GM12875 (cell line): ENCODE measurements around the gene KANSL2.
"Not testable (repeated sequence)": the region's sequence is repeated elsewhere in the genome, so short reads cannot be mapped to it uniquely, and the experiment has no call there.

Experiments used
- H3K4me3 ChIP-seq: one replicate; pipeline ENCODE4 v1.5.1; 2011; ENCODE audit warnings: low read depth, low read length, control low read depth
- TF ChIP-seq, protein P1 (sequence below): IDR thresholded peaks from 2 replicates; pipeline ENCODE4 v1.5.1; 2011; ENCODE audit warnings: low read depth, mild to moderate bottlenecking, control low read depth, inconsistent platforms, low read length, moderate library complexity, borderline replicate concordance; ENCODE audit not compliant: insufficient read depth

The KANSL2 gene

DNA sequence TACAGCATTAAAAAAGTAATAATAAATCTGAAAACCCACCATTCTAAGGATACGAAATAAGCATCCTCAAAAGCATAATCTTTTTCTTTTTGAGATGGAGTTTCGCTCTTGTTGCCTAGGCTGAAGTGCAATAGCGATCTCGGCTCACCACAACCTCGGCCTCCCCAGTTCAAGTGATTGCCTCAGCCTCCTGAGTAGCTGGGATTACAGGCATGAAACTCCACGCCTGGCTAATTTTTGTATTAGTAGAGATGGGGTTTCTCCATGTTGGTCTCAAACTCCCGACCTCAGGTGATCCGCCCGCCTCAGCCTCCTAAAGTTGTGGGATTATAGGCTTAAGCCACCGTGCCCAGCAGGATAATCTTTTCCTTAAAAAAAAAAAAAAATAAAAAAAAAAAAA, 30.2 kb upstream of the KANSL2 start:
- H3K4me3 ChIP-seq: no peak overlapping the region
- TF ChIP-seq, protein P1, sequence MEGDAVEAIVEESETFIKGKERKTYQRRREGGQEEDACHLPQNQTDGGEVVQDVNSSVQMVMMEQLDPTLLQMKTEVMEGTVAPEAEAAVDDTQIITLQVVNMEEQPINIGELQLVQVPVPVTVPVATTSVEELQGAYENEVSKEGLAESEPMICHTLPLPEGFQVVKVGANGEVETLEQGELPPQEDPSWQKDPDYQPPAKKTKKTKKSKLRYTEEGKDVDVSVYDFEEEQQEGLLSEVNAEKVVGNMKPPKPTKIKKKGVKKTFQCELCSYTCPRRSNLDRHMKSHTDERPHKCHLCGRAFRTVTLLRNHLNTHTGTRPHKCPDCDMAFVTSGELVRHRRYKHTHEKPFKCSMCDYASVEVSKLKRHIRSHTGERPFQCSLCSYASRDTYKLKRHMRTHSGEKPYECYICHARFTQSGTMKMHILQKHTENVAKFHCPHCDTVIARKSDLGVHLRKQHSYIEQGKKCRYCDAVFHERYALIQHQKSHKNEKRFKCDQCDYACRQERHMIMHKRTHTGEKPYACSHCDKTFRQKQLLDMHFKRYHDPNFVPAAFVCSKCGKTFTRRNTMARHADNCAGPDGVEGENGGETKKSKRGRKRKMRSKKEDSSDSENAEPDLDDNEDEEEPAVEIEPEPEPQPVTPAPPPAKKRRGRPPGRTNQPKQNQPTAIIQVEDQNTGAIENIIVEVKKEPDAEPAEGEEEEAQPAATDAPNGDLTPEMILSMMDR: no peak

DNA sequence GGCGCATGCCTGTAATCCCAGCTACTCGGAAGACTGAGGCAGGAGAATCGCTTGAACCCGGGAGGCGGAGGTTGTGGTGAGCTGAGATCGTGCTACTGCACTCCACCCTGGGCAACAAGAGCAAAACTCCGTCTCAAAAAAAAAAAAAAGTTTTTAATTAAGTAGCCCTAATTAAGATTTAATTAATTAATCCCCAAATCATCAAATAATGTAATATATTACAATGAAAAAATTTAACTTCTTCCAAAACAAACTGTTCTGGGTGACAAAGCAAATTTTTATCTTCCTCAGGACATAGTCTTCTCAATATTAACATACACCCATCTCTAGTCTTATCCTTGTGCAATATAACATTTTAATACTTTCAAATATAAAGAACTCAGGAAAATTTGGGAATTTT, 16.8 kb upstream of the KANSL2 start:
- not testable (repeated sequence) for H3K4me3 ChIP-seq

DNA sequence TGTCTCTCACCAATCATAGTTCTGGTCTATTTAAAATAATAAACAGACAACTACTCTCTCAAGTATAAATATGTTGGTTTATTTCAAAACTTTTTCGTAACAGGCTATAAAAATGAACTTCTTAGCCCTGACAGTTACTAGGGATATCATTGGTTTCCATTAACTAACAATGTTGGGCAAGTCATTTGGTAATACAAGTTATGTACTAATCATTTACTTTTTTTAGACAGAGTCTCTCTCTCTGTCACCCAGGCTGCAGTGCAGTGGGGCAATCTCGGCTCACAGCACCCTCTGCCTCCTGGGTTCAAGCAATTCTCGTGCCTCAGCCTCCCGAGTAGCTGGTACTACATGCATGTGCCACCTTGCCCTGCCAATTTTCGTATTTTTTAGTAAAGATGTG, 14.6 kb upstream of the KANSL2 start:
- no peak overlapping the region for H3K4me3 ChIP-seq
- TF ChIP-seq, protein P1: no peak

DNA sequence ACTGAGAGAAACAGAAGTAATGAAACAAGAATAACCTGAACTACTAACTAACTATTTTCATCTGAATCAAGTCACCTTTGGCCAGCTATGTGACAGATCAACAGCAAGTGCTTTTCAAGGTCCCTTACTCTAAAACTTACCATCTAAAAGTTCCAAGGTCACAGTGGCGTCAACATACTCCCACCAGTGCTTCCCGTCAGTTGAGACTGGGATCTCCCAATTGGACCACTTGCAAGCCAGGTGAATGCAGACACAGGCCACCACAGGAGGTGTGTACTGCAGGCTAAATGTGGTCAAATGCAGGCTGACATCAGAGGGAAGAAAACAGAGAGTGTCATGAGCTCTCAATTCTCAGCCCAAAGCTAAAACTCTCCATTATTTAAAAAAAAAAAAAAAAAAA, 13.8 kb upstream of the KANSL2 start:
- H3K4me3 ChIP-seq: no peak overlapping the region
- TF ChIP-seq, protein P1: no peak

DNA sequence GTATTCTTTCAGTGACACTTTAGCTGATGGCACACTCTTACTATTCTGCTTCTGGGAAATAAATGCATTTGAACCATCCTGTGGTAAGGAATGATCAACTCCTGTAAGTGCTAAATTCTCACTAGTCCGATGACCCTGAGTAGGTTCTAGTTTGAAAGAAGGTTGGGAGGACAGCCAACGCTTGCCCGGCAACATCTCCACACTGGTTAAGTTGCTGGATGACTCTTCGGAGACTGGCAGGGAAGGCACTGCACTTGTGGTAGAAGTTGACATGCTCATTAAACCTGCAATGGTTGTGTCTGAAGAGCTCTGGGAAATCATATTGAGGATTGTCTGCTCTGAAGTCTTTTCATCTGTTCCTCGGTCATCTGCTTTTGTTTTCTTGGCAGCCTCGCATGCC, 12.0 kb upstream of the KANSL2 start:
- TF ChIP-seq, protein P1: no peak
- no peak overlapping the region for H3K4me3 ChIP-seq

DNA sequence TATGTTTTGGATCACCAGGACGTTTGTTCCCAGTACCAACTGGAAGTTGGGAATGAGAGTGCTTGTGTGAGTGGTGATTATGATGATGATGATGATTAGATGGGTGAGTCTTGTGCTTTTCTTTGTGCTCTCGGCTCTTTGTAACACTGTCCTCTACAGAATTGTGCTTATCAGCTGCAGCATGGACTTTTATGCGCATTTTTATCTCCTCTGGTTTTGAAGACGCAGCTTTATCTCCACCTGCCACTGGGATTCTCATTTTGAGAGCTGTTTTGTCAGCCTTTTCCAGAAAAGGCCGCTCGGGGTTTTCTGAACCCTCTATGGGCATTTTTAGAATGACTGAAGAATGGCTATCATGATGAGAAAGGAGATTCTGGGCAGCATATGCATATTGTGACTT, 11.5 kb upstream of the KANSL2 start:
- TF ChIP-seq, protein P1: no peak
- H3K4me3 ChIP-seq: no peak overlapping the region

DNA sequence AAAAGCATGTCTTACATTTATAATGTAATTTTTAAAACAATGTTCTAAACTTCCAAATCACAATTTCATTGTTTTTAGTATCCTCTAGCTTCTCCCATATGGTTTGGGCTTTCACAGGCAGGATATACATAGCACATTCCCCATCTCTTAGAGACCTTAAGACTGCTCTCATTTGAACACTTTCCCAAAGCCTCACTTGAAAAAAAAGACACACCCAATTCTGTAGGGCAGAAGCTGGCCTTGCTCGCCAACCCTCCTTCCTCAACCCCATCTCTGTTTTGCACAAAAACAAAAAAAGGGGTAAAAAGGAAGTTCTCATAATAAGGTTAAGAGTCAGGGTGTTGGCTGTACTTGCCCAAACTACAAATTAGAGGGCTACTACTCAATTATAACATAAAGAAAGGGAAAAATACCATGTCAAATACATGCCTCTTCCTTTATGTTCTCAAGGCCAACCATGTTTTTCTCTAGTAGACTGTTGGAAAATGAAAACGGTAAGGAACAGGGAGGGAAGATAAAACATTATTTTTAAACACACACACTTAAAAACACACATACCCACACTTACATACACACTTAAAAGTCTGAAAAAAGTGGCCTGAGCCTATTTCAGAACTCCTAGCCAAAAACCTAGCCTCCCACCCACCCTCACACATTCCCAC, 9.9 kb upstream of the KANSL2 start:
- no peak overlapping the region for H3K4me3 ChIP-seq
- TF ChIP-seq, protein P1: no peak

DNA sequence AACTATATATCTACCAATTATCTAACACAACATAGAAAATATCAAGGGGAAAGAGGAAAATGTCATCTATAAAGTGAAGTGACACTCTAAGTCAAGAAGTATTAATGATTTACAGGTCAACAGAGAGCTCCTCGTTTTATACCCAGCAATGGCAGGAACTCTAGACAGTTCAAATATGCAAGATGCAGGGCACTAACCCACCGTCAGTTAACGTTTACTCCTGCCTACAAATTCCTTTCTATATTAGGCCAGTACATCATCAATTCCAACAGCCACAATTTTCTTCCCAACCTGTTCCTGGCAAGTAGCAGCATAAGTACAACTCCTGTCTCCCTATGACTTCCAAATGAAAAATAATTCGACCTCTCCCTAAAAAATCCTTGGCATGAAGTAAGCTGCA, 9.0 kb upstream of the KANSL2 start:
- TF ChIP-seq, protein P1: no peak
- H3K4me3 ChIP-seq: no peak overlapping the region
